Transverse colon (tissue), 4 donors: Measurements from ENCODE around the gene PXT1. TPM values are rescaled to one million over a fixed set of nuclear protein-coding genes. Genes with fewer than 3 reads are reported as not detected.

ENCODE experiments used
- DNase-seq: peaks from one replicate; pipeline ENCODE4 v3.0.0-alpha.2; 2019
- H3K27ac ChIP-seq, 4 donors: fragments of 200-600 bp; sonication (generic); 2 replicates each; pipeline ENCODE4 v1.5.1; 2016 to 2018; ENCODE audit warnings: inconsistent platforms in 4 of 4
- H3K27me3 ChIP-seq: fragments of 200-600 bp; sonication (generic); 2 replicates; pipeline ENCODE4 v1.5.1; 2017; ENCODE audit warnings: inconsistent platforms
- H3K36me3 ChIP-seq, 4 donors: fragments of 200-600 bp; sonication (generic); 2 replicates each; pipeline ENCODE4 v1.5.1; 2017 to 2019; ENCODE audit warnings: inconsistent platforms in 4 of 4
- H3K4me1 ChIP-seq, 4 donors: fragments of 200-600 bp; sonication (generic); 2 replicates each; pipeline ENCODE4 v1.5.1; 2017 to 2020; ENCODE audit warnings: inconsistent platforms in 4 of 4
- H3K4me3 ChIP-seq, 4 donors: fragments of 200-600 bp; sonication (generic); 1 replicate in 1 of 4; 2 replicates in 3 of 4; pipeline versions ENCODE4 v1.5.1 to v1.6.1; 2017 to 2019; ENCODE audit warnings: inconsistent platforms in 4 of 4
- H3K9me3 ChIP-seq, 2 donors: fragments of 200-600 bp; sonication (generic); 2 replicates each; pipeline ENCODE4 v1.5.1; 2017 to 2019; ENCODE audit warnings: inconsistent platforms in 2 of 2
- CTCF ChIP-seq, 5 experiments: fragments of 200-600 bp in 3 of 5; fragments of 450-650 bp in 2 of 5; sonication (generic) in 3 of 5; IDR thresholded peaks; 1 replicate in 2 of 5; 2 replicates in 3 of 5; pipeline ENCODE4 v1.5.1; 2016 to 2017; ENCODE audit warnings: antibody characterized with exemption in 5 of 5, inconsistent platforms in 3 of 5, mild to moderate bottlenecking in 2 of 5, moderate library complexity in 1 of 5
- EP300 ChIP-seq: sonication (generic); formaldehyde crosslinking; IDR thresholded peaks from one replicate; pipeline ENCODE4 v1.6.1; 2017; ENCODE audit warnings: antibody characterized with exemption, low read depth
- POLR2A ChIP-seq: fragments of 450-650 bp; IDR thresholded peaks from one replicate; pipeline ENCODE4 v1.6.1; 2016; ENCODE audit warnings: antibody characterized with exemption, mild to moderate bottlenecking, moderate library complexity
- POLR2AphosphoS5 ChIP-seq, 3 donors: sonication (generic); formaldehyde crosslinking; IDR thresholded peaks; one replicate each; pipeline ENCODE4 v1.6.1; 2016; ENCODE audit warnings: antibody characterized with exemption in 3 of 3
- WGBS, 2 donors: methylation state at CpG; one replicate each; pipeline ENCODE4 v1.1.5; 2018; ENCODE audit warnings: low coverage in 1 of 2; 5-methylcytosine and 5-hydroxymethylcytosine counted together
- in situ Hi-C, 4 donors: fragments of 200-750 bp; cut with MboI; loops; one replicate each; pipeline versions ENCODE4 v1.15.0 to v1.15.1; 2017; ENCODE audit warnings: low sequenced_read_pairs in 3 of 4, low pct_ligation_motif_present in 1 of 4, low pct_unique_long_range_greater_than_20kb in 1 of 4
- intact Hi-C: fragments of 100-400 bp; cut with DNase I; formaldehyde crosslinking; loops from one replicate; pipeline ENCODE4 v1.15.1; 2023; ENCODE audit warnings: low total_unique reads
- total RNA-seq, 4 donors: library from RNA; depleted of rRNA; stranded (reverse); fragments of >200 nt; gene quantifications; one replicate each; pipeline ENCODE4 v1.1.0, GENCODE V29; 2016

Gene PXT1
- total RNA-seq, 4 donors from 2014 or later: 0.14 TPM; not detected in 3

GRCh38 chr6:36371211-36371610, 71.4 kb downstream of the PXT1 start:
- in situ Hi-C loops (loop anchor here in 2 of 4 donors (25.0 kb wide), 2 partner anchors 259 to 359 kb away; partner anchors contain the start of gene SLC26A8 (in 2 of the 2)), intact Hi-C loops (no loop called here)
- 98 to 100% methylated on average over 1 to 9 of the region's 9 CpGs for WGBS, 2 donors
- no peak for DNase-seq
- no peaks in the 10 kb centered on the region for H3K4me1 ChIP-seq
- H3K27ac ChIP-seq: no peak overlapping the region
- no peak for TF ChIP-seq POLR2AphosphoS5 (IDR thresholded peaks at IDR 0.05)
- no peak for TF ChIP-seq CTCF (IDR thresholded peaks at IDR 0.05)
- no peak for TF ChIP-seq EP300
- no peak for TF ChIP-seq POLR2A
- no peaks in the 10 kb centered on the region for H3K36me3 ChIP-seq
- no peak overlapping the region for H3K4me3 ChIP-seq
- no peaks in the 10 kb centered on the region for H3K27me3 ChIP-seq
- no peaks in the 10 kb centered on the region for H3K9me3 ChIP-seq

GRCh38 chr6:36370638-36371037, 72.0 kb downstream of the PXT1 start:
- Histone ChIP-seq H3K27ac (no peak overlapping the region), H3K4me3 (no peak overlapping the region), H3K36me3 (no peaks in the 10 kb centered on the region), H3K9me3 (no peaks in the 10 kb centered on the region), H3K4me1 (no peaks in the 10 kb centered on the region), H3K27me3 (no peaks in the 10 kb centered on the region)
- no peak for DNase-seq
- intact Hi-C loops (no loop called here), in situ Hi-C loops (loop anchor here in 2 of 4 donors (25.0 kb wide), 2 partner anchors 258 to 358 kb away; partner anchors contain the start of gene SLC26A8 (in 2 of the 2))
- 98 to 100% methylated on average over 2 of the region's 2 CpGs for WGBS, 2 donors
- no peak for TF ChIP-seq EP300
- no peak for TF ChIP-seq POLR2AphosphoS5 (IDR thresholded peaks at IDR 0.05)
- TF ChIP-seq CTCF (IDR thresholded peaks at IDR 0.05): no peak
- no peak for TF ChIP-seq POLR2A

GRCh38 chr6:36368921-36369865, 73.5 kb downstream of the PXT1 start:
- TF ChIP-seq EP300 (no peak), POLR2AphosphoS5 (IDR thresholded peaks at IDR 0.05) (no peak), CTCF (IDR thresholded peaks at IDR 0.05) (no peak), POLR2A (no peak)
- no peak overlapping the region for H3K27ac ChIP-seq
- H3K27me3 ChIP-seq: no peaks in the 10 kb centered on the region
- intact Hi-C loops (no loop called here), in situ Hi-C loops (loop anchor here in 3 of 4 donors (10.0 to 25.0 kb wide), 3 partner anchors 64 to 357 kb away; partner anchors contain the start of gene SLC26A8 (in 2 of the 3))
- H3K4me1 ChIP-seq: no peaks in the 10 kb centered on the region
- no peaks in the 10 kb centered on the region for H3K9me3 ChIP-seq
- WGBS, 2 donors: 88% methylated on average over 14 of the region's 14 CpGs; no CpG with 5 or more reads in 1 of the 2 donors
- DNase-seq: no peak
- H3K36me3 ChIP-seq: no peaks in the 10 kb centered on the region
- no peak overlapping the region for H3K4me3 ChIP-seq

GRCh38 chr6:36368421-36368820, 74.2 kb downstream of the PXT1 start:
- 82 to 88% methylated on average over 1 of the region's 1 CpG for WGBS, 2 donors
- DNase-seq: no peak
- intact Hi-C loops: no loop called here
- TF ChIP-seq POLR2AphosphoS5 (IDR thresholded peaks at IDR 0.05) (no peak), EP300 (no peak), POLR2A (no peak), CTCF (IDR thresholded peaks at IDR 0.05) (no peak)
- Histone ChIP-seq H3K27me3 (no peaks in the 10 kb centered on the region), H3K36me3 (no peaks in the 10 kb centered on the region), H3K9me3 (no peaks in the 10 kb centered on the region), H3K27ac (no peak overlapping the region), H3K4me3 (no peak overlapping the region), H3K4me1 (no peaks in the 10 kb centered on the region)
- in situ Hi-C loops: loop anchor here in 3 of 4 donors (10.0 to 25.0 kb wide), 3 partner anchors 64 to 356 kb away; partner anchors contain the start of gene SLC26A8 (in 2 of the 3)
